ENCODE data around the gene GAS1. TPM values are rescaled to one million over a fixed set of nuclear protein-coding genes. Genes with fewer than 3 reads are reported as not detected.

GAS1 gene
- total RNA-seq, 1 experiment from 2014 or later, result 0.07 TPM

DNA sequence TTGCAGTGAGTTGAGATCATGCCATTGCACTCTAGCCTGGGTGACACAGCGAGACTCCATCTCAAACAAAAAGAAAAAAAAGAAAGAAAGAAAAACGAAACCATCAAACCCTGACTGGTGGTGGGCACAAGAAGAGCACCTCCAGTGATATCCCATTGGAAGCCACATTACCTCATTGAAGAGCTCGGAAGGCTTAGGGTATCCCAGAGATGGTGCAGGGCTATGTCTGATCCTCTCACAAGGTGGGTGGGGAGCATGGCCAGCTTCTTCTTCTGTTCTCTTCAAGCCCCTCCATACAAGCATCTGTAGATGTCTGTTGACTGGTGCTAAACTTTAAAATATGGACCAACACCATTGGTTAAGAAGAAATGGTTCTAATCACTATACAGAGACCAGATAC is 45.8 kb downstream of the GAS1 start:
- no peak for ATAC-seq
- TF ChIP-seq SP1 (IDR thresholded peaks at IDR 0.05; ENCODE audit: low read depth), result no peak
- TF ChIP-seq FOSL1 (IDR thresholded peaks at IDR 0.05; ENCODE audit: low read depth), result no peak
- TF ChIP-seq JUND (IDR thresholded peaks at IDR 0.05), result no peak
- no peak for TF ChIP-seq SRF (IDR thresholded peaks at IDR 0.05; ENCODE audit: low read depth)
- TF ChIP-seq ELF1 (IDR thresholded peaks at IDR 0.05; ENCODE audit: borderline replicate concordance, low read depth), result no peak
- no peak for TF ChIP-seq EGR1 (IDR thresholded peaks at IDR 0.05; ENCODE audit: low read depth)
- no peak for TF ChIP-seq YY1 (IDR thresholded peaks at IDR 0.05; ENCODE audit: extremely low read depth, insufficient replicate concordance, low read depth, low read length)
- Histone ChIP-seq H3K36me3 (ENCODE audit: control insufficient read depth in 1 of 2, insufficient read depth in 2 of 2, low read length in 2 of 2) (no peaks in the 10 kb centered on the region), H2AFZ (ENCODE audit: low read depth, low read length, poor library complexity, severe bottlenecking) (no peak overlapping the region), H3K27ac (ENCODE audit: low read depth, low read length) (no peak overlapping the region), H3K27me3 (ENCODE audit: insufficient read depth, low read length) (peaks cover 37% of the 10 kb centered on the region), H3K79me2 (ENCODE audit: insufficient read depth, low read length) (no peaks in the 10 kb centered on the region), H3K4me1 (ENCODE audit: control insufficient read depth in 1 of 2, insufficient read depth in 2 of 2, low read length in 2 of 2) (no peaks in the 10 kb centered on the region), H4K20me1 (ENCODE audit: insufficient read depth) (no peaks in the 10 kb centered on the region), H3K9me3 (ENCODE audit: control insufficient read depth in 1 of 2, insufficient read depth in 1 of 2, low read depth in 1 of 2, low read length in 2 of 2) (no peaks in the 10 kb centered on the region), H3K9me2 (ENCODE audit: insufficient read depth) (no peaks in the 10 kb centered on the region), H3K9ac (ENCODE audit: low read length) (no peak overlapping the region), H3K4me3 (replicated peaks in 1 of 2; ENCODE audit: low read depth in 1 of 2, low read length in 2 of 2) (no peak overlapping the region), H3K4me2 (ENCODE audit: low read length) (no peak overlapping the region)
- no TSS peak for BruUV-seq (replicated peaks)
- DNase-seq (ENCODE audit: low read depth, low spot score), result no peak
- RAD21 ChIA-PET (ENCODE audit: low non-redundant PET in 1 of 2, low total read pairs in 2 of 2, uncharacterized antibody in 2 of 2, unreplicated experiment in 2 of 2), result no interaction called here
- intact Hi-C loops (cut with micrococcal nuclease), result no loop called here
- CTCF ChIA-PET, result no interaction called here
- POLR2A ChIA-PET, result no interaction called here

All from HCT116 (cell line).